Stimulated activated CD4-positive, alpha-beta T cell treated with anti-CD3 and anti-CD28 coated beads, Interleukin-4, amount 100 ng/mL, for 4 hours (primary cell): ENCODE data around the gene SIT1.

Experiments
- DNase-seq, 2 experiments: peaks; one replicate each; pipeline ENCODE4 v3.0.0-alpha.2; 2020

Gene SIT1, protein sequence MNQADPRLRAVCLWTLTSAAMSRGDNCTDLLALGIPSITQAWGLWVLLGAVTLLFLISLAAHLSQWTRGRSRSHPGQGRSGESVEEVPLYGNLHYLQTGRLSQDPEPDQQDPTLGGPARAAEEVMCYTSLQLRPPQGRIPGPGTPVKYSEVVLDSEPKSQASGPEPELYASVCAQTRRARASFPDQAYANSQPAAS

DNA sequence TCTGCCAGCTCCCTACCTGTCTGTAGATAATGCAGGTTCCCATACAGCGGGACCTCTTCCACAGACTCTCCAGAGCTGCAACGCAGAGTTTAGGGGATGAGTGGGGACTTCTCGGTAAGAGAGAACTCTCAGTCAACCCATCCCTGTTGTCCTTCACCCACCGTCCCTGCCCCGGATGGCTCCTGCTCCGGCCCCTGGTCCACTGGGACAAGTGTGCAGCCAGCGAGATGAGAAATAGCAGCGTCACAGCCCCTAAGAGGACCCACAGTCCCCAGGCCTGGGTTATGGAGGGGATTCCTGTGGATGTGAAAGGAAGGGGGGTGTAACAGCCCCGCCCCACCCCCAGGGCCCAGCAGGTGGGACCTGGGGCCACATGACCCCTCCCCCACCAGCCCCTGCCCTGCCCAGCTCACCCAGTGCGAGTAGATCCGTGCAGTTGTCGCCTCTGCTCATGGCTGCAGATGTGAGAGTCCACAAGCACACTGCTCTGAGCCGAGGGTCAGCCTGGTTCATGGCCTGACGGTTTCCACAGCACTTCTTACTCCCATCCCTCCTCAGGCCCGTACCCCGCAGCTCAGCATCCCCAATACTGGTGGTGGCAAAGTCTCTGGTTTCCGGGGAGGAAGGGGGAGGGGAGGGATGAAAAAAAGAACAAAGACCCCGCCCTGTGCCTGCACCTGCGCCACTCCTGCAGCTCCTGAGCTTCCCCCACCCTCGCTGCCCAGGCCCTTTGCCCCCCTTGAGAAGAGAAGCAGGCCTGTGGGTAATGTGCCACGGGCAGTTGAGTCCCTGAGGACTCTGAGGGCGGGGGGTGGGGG is at the start of gene SIT1:
Gene SIT1 (minus strand): TSS at position 591 of the 818 bp plus-strand sequence. CDS start 78 bp downstream, at position 513.
- DNase-seq, result peak in 1 of 2 experiments; percentile 20

DNA sequence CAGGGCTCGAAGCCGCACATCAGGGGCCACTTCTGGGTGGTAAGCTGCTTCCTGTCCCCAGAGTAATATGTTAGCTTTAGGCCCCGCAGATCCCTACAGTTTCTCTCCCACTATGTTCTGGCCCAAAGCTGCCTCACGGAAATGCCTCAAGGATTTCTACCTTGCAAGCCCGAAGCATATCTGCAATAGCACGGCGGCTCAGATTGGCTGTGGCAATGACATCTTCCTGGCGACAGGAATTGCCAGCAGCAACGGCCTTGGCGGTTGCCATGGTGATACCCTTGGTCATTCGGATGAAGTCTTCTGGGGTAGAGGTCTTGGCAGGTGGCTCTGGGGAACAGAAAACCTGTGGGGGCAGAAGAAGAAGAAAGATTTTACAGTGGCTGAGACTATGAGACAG is 49.3 kb upstream of the SIT1 start:
- DNase-seq, result no peak

DNA sequence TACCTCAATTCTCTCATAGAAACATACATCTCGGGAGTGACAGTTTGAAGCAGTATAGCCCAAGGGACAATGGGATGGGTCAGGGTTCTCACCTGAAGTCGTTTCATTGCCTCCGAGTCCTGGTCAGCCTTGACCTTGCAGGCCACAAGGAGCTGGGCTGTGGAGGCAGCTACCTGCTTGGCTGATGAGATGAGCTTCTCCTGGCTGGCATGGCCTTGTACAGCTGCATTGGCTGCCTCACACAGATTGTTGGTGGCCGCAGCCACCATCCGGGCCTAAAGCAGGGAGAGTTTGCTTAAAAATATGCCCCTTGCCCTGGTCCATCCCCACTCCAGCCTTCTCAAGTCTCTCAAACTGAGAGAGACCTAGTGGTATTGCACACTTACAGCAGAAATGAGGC is 47.5 kb upstream of the SIT1 start:
- no peak for DNase-seq

DNA sequence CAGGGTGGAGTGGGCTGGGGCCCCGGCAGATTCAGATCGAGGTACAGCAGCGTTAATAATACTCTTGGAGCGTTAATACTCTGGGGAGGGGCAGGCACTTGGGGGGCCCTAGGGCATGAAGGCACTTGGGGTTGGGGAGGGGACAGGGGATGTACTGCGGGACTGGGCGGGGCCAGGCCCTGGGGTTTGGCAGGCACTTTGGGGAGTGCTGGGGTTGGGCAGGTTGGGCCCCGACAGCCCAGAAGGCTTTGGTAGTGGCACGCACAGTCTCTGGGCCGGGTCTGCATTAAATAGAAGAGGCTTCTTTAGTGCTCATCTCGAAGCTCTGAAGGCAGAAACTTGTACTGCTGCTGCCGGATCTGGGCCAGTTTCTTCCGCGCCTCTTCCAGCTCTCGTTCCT is 46.8 kb upstream of the SIT1 start:
- no peak for DNase-seq

DNA sequence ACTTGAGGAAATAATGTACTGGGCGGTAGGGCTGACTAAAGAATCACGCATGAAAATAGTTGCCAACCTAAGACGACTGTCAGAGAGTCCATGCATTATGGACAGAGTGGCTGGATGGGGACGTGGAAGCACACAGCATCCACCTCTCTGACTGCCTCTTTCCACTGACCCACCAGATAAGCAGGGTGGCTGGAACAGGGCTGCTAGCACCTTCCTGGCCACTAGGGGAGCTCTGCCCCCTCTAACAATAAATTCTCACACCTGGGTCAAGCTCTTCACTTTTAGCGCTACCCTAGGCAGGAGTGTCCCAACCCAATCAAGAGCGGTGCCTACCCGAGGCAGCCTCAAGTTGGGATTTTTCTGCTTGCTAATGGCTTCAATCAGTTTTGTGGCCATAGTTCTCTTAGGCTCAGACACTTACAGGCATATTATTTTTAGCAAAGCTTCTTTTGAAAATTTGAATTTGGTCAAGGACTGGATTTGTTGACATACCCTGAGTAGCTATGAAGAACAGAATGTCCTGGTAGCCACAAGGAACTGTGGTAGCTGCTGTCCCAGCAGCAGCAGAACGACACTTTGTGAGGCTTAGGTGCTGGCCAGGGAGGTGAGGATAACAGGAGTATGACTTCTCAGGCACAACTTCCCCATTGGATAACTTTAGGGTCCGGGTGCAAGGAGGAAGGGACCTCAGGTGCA is 45.9 kb upstream of the SIT1 start:
- peak; percentile 42 to 50 for DNase-seq

DNA sequence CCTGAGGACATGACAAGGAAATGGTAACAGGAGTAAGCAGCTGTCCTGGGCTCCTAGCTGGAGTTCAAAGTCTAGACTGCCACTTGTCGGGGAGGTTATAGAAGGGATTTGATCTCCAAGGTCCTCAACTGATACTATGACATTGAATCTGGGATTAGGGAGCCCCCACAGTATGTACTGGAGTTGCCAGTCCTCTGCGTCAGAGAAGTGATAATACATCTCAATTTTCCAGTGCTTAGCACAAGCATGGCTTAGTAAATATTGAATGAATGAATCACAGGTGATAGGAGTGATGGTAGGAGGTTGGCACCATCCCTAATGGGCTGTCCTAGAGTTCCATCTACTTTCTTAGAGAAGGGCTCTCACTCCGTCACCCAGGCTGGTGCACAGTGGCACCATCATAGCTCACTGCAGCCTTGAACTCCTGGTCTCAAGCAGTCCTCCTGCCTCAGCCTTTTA is 45.2 kb upstream of the SIT1 start:
- no peak for DNase-seq

DNA sequence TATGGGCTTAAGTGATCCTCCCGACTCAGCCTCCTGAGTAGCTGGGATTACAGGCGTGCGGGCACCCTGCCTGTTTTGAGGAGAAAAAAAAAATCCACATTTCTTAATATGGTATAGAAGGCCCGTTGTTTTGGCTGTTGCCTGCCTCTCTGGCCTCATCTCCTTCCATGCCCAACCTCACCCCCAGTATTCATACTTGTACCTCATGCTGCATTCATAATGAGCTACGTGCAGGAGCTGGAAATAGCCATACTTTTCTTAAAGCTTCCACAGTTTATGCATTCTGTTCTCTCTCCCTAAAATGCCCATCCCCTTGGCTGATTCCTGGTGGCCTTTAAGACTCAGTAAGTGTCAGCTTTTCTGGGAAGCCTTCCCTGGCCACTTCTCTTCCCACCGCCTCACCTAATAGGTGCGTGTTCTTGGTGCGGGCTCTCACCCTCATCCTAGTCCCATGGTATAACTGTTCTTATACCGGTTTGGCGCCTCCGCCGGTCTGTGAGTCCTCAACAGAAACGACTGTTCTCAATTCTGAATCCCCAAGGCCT is 41.1 kb upstream of the SIT1 start:
- DNase-seq, result no peak

DNA sequence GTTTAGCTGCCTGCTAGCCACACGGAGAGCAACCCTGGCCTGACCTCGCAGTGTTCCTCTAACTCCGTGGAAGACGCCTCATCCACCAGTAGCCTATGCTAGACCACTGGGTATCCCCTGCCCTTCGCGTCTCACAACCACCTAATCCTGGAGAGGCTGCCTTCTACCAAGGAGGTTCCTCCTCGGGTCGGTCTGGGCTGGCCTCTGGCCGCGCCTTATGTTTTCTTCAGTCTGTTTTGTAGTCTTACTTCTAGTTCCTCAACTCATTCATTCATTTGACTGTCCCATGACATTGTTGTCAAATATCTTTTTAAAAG is 40.6 kb upstream of the SIT1 start:
- no peak for DNase-seq

DNA sequence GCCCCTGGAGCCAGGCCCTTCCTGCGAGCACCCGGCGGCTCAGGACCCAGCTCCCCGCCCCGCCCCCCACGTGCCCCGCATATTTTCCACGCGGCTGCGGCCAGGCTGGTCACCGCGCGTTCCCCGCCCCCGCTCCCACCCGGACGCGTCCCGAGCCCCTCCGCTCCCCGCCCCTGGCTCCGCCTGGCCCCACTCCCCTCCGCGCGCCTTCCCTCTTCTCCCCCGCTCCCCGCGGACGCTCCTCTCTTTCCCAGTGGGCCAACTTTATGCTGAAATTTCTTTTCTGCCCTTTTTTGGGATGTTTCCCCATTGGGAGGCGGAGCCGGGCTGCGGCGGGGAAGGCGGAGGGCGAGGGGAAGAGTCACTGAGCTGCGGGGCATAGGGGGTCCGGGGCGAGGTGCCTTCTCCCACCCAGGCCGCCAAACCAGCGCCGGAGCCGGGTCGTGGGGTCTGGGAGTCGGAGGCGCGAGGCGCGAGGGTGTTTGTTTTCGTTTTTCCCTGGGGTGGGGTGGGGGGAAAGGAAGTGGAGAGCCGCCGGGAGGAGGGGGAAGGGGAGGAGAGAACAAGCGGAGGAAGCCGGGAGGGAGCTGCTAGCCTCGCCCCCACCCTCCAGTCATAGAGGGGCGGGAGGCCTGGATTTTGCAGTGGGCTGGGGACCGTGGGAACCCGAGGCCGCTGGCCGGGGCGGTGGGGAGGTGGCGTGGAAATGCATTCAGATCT is 40.0 kb upstream of the SIT1 start:
- peak; percentile 23 to 41 for DNase-seq

DNA sequence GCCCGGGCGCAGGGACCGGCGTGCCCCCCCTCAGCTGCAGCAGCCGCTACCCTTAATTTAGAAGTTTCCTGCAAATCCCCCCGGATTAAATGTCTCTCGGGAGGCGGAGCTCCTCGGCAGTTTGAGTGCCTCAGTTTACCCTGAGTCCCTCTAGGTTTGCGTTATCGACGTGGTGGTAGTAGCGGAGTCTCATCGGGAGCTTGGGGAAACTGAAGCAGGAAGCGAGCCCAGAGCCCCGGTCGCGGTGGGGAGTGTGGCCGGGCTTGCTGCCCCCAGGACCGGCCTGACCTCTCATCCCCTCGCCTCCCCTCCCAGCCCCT is 39.5 kb upstream of the SIT1 start:
- DNase-seq, result no peak

DNA sequence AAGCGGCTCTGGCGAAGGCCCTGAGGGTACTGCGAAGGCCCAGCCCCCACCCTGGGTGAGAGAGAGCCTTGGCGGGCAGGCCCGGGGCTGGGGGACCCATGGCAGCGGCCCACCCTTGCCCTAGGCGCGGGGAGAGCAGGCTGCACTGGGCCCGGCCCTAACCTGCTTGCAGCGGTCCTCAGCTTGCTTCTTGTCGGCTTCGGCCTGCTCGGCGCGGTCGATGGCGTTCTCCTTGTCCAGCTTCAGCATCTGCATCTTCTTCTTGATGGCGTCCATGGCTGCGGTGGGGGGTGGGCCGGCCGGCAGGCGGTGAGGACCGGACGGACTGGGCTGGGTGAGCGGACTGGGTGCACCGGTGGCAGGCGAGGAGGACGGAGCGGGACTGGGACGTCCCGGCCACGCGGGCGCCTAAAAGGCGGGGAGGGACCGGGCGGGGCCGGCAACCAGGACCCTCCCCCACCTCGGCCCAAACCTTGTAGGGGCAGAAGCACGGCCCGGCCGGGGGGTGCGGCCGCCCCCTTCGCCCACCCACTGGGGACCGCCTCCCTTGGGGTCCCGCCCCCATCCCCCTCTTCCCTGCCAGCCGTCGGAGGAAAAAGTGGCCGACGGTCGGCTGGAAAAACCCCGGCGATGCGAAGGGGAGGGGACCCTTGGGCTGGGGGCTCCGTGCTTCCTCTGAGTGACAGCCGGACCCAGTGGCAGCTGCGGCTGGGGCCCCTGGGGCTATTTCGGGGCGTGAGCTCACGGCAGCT is 39.0 kb upstream of the SIT1 start, which contains the start of gene TPM2:
Gene TPM2 (minus strand): TSS at position 384 of the 752 bp plus-strand sequence. CDS start 108 bp downstream, at position 276.
- no peak for DNase-seq

DNA sequence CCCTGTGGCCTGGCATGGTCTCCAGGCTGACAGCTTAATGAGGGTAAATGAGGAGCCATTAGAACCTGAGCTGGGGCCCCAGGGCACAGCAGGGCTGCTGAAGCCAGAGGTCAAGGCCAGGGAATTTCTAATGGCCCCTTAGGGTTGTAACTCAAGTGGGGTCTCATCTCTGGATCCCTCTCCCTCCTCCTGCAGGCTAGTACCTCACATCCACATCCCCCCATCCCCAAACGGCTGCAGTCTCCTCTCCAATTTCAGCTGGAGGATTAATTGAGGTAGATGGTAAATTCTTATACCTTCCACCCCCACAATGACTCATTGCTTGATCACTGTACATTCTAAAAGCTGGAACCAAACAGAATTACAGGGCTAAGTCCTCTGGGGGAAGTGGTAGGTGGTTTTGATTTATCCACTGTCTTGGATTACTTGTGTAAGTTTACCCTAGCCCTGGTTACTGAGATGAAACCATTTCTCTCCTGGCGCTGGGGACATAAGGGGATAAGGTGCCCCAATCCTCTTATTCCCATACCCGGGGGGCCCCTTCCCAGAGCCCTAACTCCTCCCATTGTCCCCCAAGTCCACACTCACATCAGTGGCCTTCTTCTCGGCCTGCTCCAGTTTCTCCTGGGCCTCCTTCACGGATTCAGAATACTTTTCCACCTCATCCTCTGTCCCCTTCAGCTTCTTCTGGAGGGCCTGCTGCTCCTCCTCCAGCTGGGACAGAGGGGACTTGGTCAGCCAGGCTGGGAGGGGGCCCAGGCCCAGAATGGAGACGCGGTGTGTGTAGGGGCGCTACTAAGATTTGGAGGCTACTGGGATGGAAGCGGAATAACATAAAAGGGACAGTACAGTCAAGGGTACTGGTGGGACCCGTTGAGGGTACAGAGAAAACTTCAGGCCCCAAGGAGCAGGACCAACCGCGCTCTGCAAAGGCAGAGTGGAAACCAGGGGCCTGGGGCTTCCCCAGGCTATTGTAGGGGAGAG is 38.1 kb upstream of the SIT1 start:
- no peak for DNase-seq

DNA sequence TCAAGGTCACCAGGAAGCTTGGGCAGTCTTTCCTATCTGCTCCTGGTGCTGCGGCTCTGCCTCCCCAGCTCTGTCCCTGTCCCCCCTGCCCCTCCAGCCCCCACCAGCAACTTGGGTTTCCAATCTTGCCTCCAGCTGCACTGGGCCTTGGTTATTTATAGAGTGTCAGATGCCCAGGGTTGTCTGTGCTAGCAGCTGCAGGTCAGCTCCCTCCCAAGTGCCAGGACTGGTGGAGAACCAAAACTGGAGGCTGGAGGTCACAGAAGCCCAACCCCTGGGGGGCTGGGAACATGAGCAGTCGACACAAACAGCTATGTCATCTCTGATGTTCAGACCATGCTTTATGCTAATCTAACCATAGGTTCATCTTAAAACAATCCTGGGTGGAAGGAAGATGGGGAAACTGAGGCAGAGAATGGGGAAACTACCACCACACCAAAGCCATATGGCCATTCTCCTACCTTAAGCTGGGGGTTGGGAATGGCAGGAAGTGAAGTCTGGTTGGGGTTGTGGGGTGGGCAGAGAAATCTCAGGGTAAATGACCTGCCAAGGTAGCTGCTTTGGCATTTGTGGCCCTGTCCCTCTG is 37.3 kb upstream of the SIT1 start:
- DNase-seq, result no peak

DNA sequence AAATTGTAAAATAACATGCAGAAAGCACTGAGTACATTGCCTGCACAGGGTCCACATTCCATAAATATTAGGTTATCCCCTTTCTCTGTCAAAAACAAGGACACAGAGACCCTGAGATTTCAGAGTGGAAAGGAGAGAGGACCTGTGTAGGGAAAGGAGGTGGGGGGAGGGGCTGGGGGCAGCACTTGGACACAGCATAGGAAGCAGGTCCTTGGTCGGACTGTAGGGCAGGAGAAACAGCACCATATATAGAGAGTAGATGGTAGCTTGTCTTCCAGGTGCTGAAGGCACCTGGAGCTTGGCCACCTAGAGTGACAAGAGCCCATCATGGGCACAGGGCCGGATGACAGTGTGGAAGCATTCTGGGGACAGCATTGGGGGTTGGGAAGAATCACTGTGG is 36.6 kb upstream of the SIT1 start:
- DNase-seq, result no peak

DNA sequence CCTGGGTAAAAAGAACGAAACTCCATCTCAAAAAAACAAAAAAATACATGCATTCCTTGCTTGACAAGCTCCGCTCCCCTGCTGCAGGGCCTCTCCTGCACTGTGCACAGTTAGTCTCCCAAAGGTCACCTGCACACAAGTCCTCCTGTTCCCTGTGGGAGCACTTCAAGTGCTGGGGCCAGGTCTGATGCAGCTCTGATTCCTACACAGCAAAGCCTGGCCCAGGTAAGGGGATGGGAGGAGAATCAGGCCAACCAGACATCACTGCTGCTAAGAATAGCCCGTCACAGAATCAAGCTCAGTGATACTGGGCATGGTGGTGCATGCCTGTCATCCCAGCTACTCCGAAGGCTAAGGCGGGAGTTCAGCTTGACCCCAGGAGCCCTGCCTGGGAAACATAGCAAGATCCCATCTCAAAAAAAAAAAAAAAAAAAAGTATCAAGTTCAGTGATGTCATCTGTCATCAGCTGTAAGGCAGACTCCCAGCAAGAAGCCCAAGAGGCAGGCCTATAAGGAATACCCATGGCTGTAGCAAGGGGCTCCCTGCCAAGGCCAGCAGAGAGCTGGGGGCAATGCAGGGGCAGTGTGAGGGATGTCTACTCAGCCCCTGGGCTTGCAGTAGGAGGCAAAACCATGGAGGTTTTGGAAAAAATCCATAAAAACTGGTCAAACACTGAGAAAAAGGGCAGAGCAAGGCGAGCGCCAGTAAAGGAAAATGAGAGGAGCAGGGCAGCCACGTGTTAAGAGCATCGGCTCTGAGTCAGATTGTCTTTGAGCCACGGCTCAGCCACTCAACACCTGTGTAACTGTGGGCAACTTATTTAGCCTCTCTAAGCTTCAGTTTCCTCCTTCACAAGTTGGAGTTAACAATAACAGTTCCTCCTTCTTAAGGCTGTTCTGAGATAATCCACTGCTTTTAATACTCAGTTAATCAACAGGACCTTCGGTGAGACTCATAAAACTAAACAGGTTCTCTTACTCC is 35.8 kb upstream of the SIT1 start:
- no peak for DNase-seq

DNA sequence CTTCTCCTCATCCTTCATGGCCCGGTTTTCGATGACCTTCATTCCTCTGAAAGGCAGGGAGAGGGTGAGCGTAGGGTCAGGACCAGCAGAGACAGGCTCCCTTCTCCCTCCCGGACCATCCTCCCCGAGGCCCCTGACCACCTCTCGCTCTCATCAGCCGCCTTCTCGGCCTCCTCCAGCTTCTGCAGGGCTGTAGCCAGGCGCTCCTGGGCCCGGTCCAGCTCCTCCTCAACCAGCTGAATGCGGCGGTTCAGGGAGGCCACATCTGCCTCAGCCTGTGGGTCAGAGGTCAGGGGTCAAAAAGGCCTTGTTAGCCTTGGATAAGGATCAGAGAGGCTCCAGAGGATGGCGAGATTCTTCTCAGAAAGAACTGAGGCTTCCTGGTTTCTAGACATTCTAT is 34.8 kb upstream of the SIT1 start:
- DNase-seq, result no peak

DNA sequence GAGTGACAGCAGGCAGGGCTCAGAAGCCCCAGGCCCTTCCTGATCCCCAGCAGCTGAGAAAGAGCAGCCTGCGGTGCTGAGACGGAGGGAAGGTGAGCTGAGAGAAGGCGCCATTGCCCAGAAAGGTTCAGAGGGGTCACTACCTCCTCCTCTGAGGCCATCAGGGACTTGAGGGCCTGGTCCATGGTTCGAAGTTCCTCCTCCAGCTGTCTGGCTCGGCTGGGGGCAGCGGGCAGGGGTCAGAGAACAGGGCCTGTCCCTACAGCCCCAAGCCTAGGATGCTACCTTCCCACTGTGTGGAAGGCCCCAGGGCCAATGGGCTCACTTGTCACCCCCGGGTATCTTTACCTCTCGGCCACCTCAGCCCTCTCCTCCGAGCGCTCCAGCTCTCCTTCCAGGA is 34.2 kb upstream of the SIT1 start:
- no peak for DNase-seq

DNA sequence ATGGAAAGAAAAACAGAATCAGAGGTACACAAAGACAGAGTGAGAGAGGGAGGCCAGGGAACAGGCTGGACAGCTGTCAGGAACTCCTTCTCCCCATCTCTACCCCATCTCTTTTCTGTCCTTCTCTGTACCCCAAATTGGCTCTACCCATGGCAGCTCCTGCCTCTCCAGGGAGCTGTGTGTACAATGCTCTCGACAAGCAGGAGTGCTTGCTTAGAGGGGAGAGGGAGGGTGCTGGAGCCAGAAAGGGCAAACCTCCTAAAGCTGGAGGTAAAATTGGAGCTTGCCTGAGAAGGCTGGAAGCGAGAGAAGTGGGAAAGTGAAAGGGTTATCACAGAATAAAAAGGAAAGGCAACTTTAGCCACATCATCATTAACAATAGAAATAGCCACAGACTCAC is 32.6 kb upstream of the SIT1 start:
- DNase-seq, result no peak

DNA sequence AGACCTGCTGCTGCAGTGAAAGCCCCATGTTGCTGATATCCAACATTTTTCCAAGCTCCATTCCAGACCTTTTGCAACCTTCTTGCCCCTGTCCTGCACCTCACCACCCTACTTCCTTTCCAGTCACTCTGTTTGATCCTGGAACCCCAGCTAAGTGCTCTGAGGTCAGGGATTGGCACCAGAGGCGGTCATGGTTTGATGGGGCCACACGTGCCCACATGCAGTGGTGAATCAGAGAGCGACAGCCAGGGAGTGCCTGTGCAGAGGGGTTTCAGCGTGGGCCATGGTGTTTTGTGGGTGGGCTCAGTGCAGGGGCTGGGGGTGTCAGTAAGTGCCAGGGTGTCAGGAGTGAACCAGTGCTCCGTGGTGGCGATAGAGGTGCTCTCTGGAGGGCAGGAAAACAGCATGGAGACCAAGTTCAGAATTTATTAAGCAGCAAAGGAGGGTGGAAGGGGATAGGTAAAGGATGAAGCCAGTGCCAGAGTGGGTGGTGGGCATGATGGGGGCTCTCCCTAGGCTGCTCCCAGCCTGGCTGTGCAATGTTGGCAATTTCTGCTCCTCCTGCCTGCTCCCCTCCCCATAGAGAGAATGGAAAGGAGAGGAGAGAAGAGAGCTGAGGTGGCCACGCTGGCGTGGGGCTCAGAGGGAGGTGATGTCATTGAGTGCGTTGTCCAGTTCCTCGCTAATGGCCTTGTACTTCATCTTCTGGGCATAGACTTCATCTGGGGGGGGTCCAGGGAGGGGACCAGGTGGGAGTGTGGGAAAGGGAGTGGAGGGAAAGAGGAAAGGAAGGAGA is 32.0 kb upstream of the SIT1 start:
- DNase-seq, result no peak
